ENCODE data around the gene DLGAP1. TPM values are rescaled to one million over a fixed set of nuclear protein-coding genes. Genes with fewer than 3 reads are reported as not detected.

Gene DLGAP1
- total and polyA plus RNA-seq, 2 of the 8 experiments (the other 6 are each of a cell fraction or from before 2014, with no cell fraction given): 11.8 to 16.9 TPM

GRCh38 chr18:3725115-3725514 lies 730.0 kb downstream of the DLGAP1 start:
- no peak overlapping the region for H3K18ac ChIP-seq (ENCODE audit: extremely low read depth, low read length)
- no peak overlapping the region for H3K27ac ChIP-seq (ENCODE audit: low read depth, low read length)
- H3K9ac ChIP-seq (replicated peaks in 1 of 4; ENCODE audit: extremely low read depth in 1 of 4, low read depth in 3 of 4, low read length in 3 of 4): no peak overlapping the region
- no peak overlapping the region for H4K8ac ChIP-seq (ENCODE audit: extremely low read depth, insufficient read depth, low read length)
- H2BK12ac ChIP-seq (ENCODE audit: low read depth, low read length): no peak overlapping the region
- no peak overlapping the region for H4K91ac ChIP-seq (replicated peaks; ENCODE audit: insufficient read length, low read length)
- H3K27me3 ChIP-seq (replicated peaks in 1 of 4; ENCODE audit: control insufficient read depth in 3 of 4, extremely low read depth in 1 of 4, insufficient read depth in 3 of 4, low read length in 3 of 4): no peaks in the 10 kb centered on the region
- DNase-seq (ENCODE audit: low read depth in 1 of 2, low spot score in 2 of 2): no peak
- H3K23me2 ChIP-seq (ENCODE audit: low read depth, low read length): no peaks in the 10 kb centered on the region
- ChIA-PET CTCF (ENCODE audit: partially characterized antibody) (interaction anchor here (1.2 to 3.1 kb wide), 3 partner anchors 13 to 114 kb away, joined by 3 to 7 read pairs (median 4); no protein-coding TSS in a partner anchor), POLR2A (ENCODE audit: partially characterized antibody) (no interaction called here)
- H2BK120ac ChIP-seq (replicated peaks; ENCODE audit: low read depth, low read length): no peak overlapping the region
- no peaks in the 10 kb centered on the region for H3K79me1 ChIP-seq (ENCODE audit: low read depth, low read length)
- H3K56ac ChIP-seq (replicated peaks; ENCODE audit: insufficient read length, low read depth, low read length): no peak overlapping the region
- H2AK5ac ChIP-seq (ENCODE audit: low read depth, low read length): no peak overlapping the region
- no peak overlapping the region for H2BK15ac ChIP-seq (ENCODE audit: low read length)
- no peak overlapping the region for H4K5ac ChIP-seq (ENCODE audit: insufficient read length, low read depth, low read length)
- no peak overlapping the region for H3K14ac ChIP-seq (ENCODE audit: insufficient read length)
- H2AFZ ChIP-seq (ENCODE audit: low read length): no peak overlapping the region
- H3K4me2 ChIP-seq (ENCODE audit: insufficient read depth in 1 of 2, low read depth in 2 of 2, low read length in 2 of 2): no peak overlapping the region
- no peak for FAIRE-seq
- H4K20me1 ChIP-seq (replicated peaks in 1 of 2; ENCODE audit: control insufficient read depth in 1 of 2, insufficient read depth in 2 of 2, low read length in 2 of 2): no peaks in the 10 kb centered on the region
- no peak overlapping the region for H3K23ac ChIP-seq (ENCODE audit: insufficient read length)
- no peak overlapping the region for H3K4me3 ChIP-seq (ENCODE audit: extremely low read depth in 1 of 4, insufficient read depth in 2 of 4, low read depth in 3 of 4, low read length in 4 of 4)
- H3K36me3 ChIP-seq (ENCODE audit: control insufficient read depth in 2 of 4, insufficient read depth in 4 of 4, low read length in 3 of 4): no peaks in the 10 kb centered on the region
- H3K79me2 ChIP-seq (ENCODE audit: control insufficient read depth in 1 of 2, insufficient read depth in 2 of 2, low read length in 2 of 2): no peaks in the 10 kb centered on the region
- H3K4ac ChIP-seq (replicated peaks; ENCODE audit: insufficient read length, low read depth, low read length): no peak overlapping the region
- no peak overlapping the region for H2BK5ac ChIP-seq (ENCODE audit: low read depth, low read length)
- H3K9me3 ChIP-seq (ENCODE audit: insufficient read depth in 2 of 2, low read depth in 1 of 2, low read length in 1 of 2): no peaks in the 10 kb centered on the region; a peak in 1 of 4 replicates
- no peak overlapping the region for H2BK20ac ChIP-seq (ENCODE audit: low read length)
- WGBS, 2 experiments (ENCODE audit: extremely low coverage in 1 of 2, insufficient coverage in 1 of 2, insufficient read length in 1 of 2, insufficient replicate concordance in 2 of 2, low coverage in 1 of 2, low lambda C conversion rate in 2 of 2, missing lambda C conversion rate in 1 of 2): 91% methylated on average over 2 of the region's 2 CpGs; no CpG with 5 or more reads in 1 of the 2 experiments
- H3K4me1 ChIP-seq (replicated peaks in 1 of 4; ENCODE audit: control insufficient read depth in 3 of 4, insufficient read depth in 4 of 4, low read length in 3 of 4): peaks cover 0 to 14% (median 8%) of the 10 kb centered on the region in 4 experiments; a peak in 5 of 7 replicates
- TF ChIP-seq CTCF (IDR thresholded peaks at IDR 0.05; ENCODE audit: control extremely low read depth in 1 of 3, insufficient read depth in 1 of 3, low read depth in 1 of 3, low read length in 3 of 3): no peak
- TF ChIP-seq CTBP2 (IDR thresholded peaks at IDR 0.05; ENCODE audit: borderline replicate concordance, insufficient read depth, insufficient read length, low read length): no peak
- no peak for TF ChIP-seq CBX8 (IDR thresholded peaks at IDR 0.05; ENCODE audit: borderline replicate concordance, low read depth, low read length)
- no peak for TF ChIP-seq MAFK (IDR thresholded peaks at IDR 0.05; ENCODE audit: low read depth, low read length)
- TF ChIP-seq ATF2 (IDR thresholded peaks at IDR 0.05; ENCODE audit: low read length): no peak
- no peak for TF ChIP-seq SRF (IDR thresholded peaks at IDR 0.05; ENCODE audit: low read depth, low read length)
- no peak for TF ChIP-seq ASH2L (IDR thresholded peaks at IDR 0.05; ENCODE audit: low read length)
- no peak for TF ChIP-seq KDM1A (IDR thresholded peaks at IDR 0.05; ENCODE audit: borderline replicate concordance, low read length)
- TF ChIP-seq JUN (IDR thresholded peaks at IDR 0.05; ENCODE audit: low read depth, low read length): no peak
